Left lobe of liver (tissue), 2 donors: ENCODE data around the gene CBX7. TPM values are rescaled to one million over a fixed set of nuclear protein-coding genes. Genes with fewer than 3 reads are reported as not detected.

Source experiments
- ATAC-seq: fragments of 200-7000 bp; cut with Tn5 transposase; one replicate; pipeline ENCODE4 v1.9.1; 2020; ENCODE audit warnings: mild to moderate bottlenecking, moderate library complexity
- DNase-seq: peaks from one replicate; pipeline ENCODE4 v3.0.0-alpha.2; 2020; ENCODE audit warnings: low spot score
- total RNA-seq: library from RNA; stranded (reverse); gene quantifications from one replicate; pipeline ENCODE4 v1.2.1, GENCODE V29; 2021
- donor health status: DM: no; HTN: no; CAD: no; lungs with moderate emphysema.
- donor health status: DM: no; HTN: yes; CAD: no.

The CBX7 gene
- total RNA-seq, 1 donor from 2014 or later = 15.7 TPM

GRCh38 chr22:39148026-39148726, 4.3 kb downstream of the CBX7 start:
- DNase-seq (no peak), ATAC-seq (no peak)

GRCh38 chr22:39147335-39148025, 5.0 kb downstream of the CBX7 start:
- DNase-seq = no peak
- no peak for ATAC-seq

- no peak for DNase-seq
- ATAC-seq = no peak
These were observed 6.0 kb downstream of the CBX7 start for GRCh38 chr22:39146256-39147101.

- ATAC-seq = no peak
- no peak for DNase-seq
These were observed 8.2 kb downstream of the CBX7 start for GRCh38 chr22:39144101-39144767.

- DNase-seq = no peak
- no peak for ATAC-seq
These were observed 10.3 kb downstream of the CBX7 start for GRCh38 chr22:39142088-39142680.

GRCh38 chr22:39139933-39140332, 12.5 kb downstream of the CBX7 start:
- no peak for ATAC-seq
- DNase-seq = no peak

GRCh38 chr22:39138357-39138997, 14.0 kb downstream of the CBX7 start:
- DNase-seq = no peak
- no peak for ATAC-seq

GRCh38 chr22:39136317-39136716, 16.2 kb downstream of the CBX7 start:
- DNase-seq = no peak
- ATAC-seq = no peak

- DNase-seq (no peak), ATAC-seq (peak; percentile 52)
These were observed 17.2 kb downstream of the CBX7 start for GRCh38 chr22:39135092-39135896.

- DNase-seq (no peak), ATAC-seq (no peak)
These were observed 18.0 kb downstream of the CBX7 start for GRCh38 chr22:39134366-39135091.

GRCh38 chr22:39133871-39134270, 18.6 kb downstream of the CBX7 start:
- DNase-seq (no peak), ATAC-seq (no peak)

- ATAC-seq (no peak), DNase-seq (no peak)
These were observed 19.5 kb downstream of the CBX7 start for GRCh38 chr22:39132871-39133524.

- DNase-seq (no peak), ATAC-seq (no peak)
These were observed 20.2 kb downstream of the CBX7 start for GRCh38 chr22:39132281-39132680.

- DNase-seq = no peak
- ATAC-seq = peak; percentile 24
These were observed 21.3 kb downstream of the CBX7 start for GRCh38 chr22:39130892-39131855.

- ATAC-seq (no peak), DNase-seq (no peak)
These were observed 22.3 kb downstream of the CBX7 start for GRCh38 chr22:39130152-39130704.

- ATAC-seq = no peak
- DNase-seq = no peak
These were observed 22.7 kb downstream of the CBX7 start for GRCh38 chr22:39129746-39130145.

- no peak for ATAC-seq
- DNase-seq = no peak
These were observed 23.4 kb downstream of the CBX7 start for GRCh38 chr22:39129081-39129480.
